Endothelial cell of umbilical vein (primary cell): ENCODE measurements around the gene PDE1C. TPM values are rescaled to one million over a fixed set of nuclear protein-coding genes. Genes with fewer than 3 reads are reported as not detected.

Experiments used
- BruUV-seq: library from RNA; stranded (reverse); fragments of 400-500 nt; replicated peaks from 2 replicates; lab custom pipeline; 2021; lab: Mats Ljungman, UMichigan
- CTCF ChIA-PET: fragments of 300-600, 350-600 bp; sonication (Branson Sonifier 250); formaldehyde crosslinking; loops from one replicate; lab custom pipeline; 2021; ENCODE audit warnings: antibody characterized with exemption, inconsistent platforms; lab: Charles Lee
- POLR2A ChIA-PET: fragments of 300-600, 350-600 bp; sonication (Branson Sonifier 250); formaldehyde crosslinking; loops from one replicate; lab custom pipeline; 2021; ENCODE audit warnings: antibody characterized with exemption, inconsistent platforms; lab: Charles Lee
- DNase-seq: peaks from one replicate; pipeline ENCODE4 v3.0.0-alpha.2; 2011; ENCODE audit warnings: low read depth, low spot score
- FAIRE-seq: peaks from 2 replicates; lab custom pipeline; 2011; peaks lifted over from hg19 to GRCh38; lab: Jason Lieb, UNC
- H2AFZ ChIP-seq: 2 replicates; pipeline ENCODE4 v1.6.0; 2012; ENCODE audit warnings: low read depth, low read length, control low read depth, inconsistent platforms
- H3K27ac ChIP-seq: 2 replicates; pipeline ENCODE4 v1.5.1; 2011; ENCODE audit warnings: low read depth, mild to moderate bottlenecking, control low read depth, low read length, moderate library complexity; ENCODE audit not compliant: insufficient read depth
- H3K27me3 ChIP-seq, 2 experiments: 2 replicates each; pipeline versions ENCODE4 v1.6.0 to v1.6.1; 2011; ENCODE audit warnings: low read length in 2 of 2, mixed read lengths in 1 of 2; ENCODE audit not compliant: control insufficient read depth in 2 of 2, insufficient read depth in 2 of 2
- H3K36me3 ChIP-seq, 2 experiments: 2 replicates in 1 of 2; 3 replicates in 1 of 2; pipeline ENCODE4 v1.5.1; 2011; ENCODE audit warnings: low read length in 2 of 2, mild to moderate bottlenecking in 1 of 2, moderate library complexity in 1 of 2; ENCODE audit not compliant: control insufficient read depth in 2 of 2, insufficient read depth in 2 of 2; ENCODE audit errors: extremely low read depth in 1 of 2
- H3K4me1 ChIP-seq: 3 replicates; pipeline ENCODE4 v1.5.1; 2011; ENCODE audit warnings: mild to moderate bottlenecking, low read length; ENCODE audit not compliant: control insufficient read depth, insufficient read depth; ENCODE audit errors: extremely low read depth
- H3K4me2 ChIP-seq: 2 replicates; pipeline ENCODE4 v1.6.1; 2011; ENCODE audit warnings: low read length, control low read depth, mixed read lengths; ENCODE audit not compliant: insufficient read depth
- H3K4me3 ChIP-seq, 3 experiments: fragments of 200-600 bp in 1 of 3; sonication (generic), shearing (Covaris generic) in 1 of 3; replicated peaks in 1 of 3; 2 replicates each; pipeline ENCODE4 v1.5.1; 2011 to 2016; ENCODE audit warnings: control low read depth in 3 of 3, low read length in 3 of 3, mild to moderate bottlenecking in 2 of 3, inconsistent platforms in 1 of 3, low read depth in 1 of 3, moderate library complexity in 1 of 3; ENCODE audit not compliant: insufficient read depth in 1 of 3
- H3K79me2 ChIP-seq: 2 replicates; pipeline ENCODE4 v1.6.0; 2012; ENCODE audit warnings: low read length, inconsistent platforms; ENCODE audit not compliant: control insufficient read depth, insufficient read depth
- H3K9ac ChIP-seq: replicated peaks from 2 replicates; pipeline ENCODE3; 2011; ENCODE audit warnings: low read length, control low read depth; ENCODE audit not compliant: insufficient read depth; ENCODE audit errors: extremely low read depth
- H3K9me1 ChIP-seq: replicated peaks from 3 replicates; pipeline ENCODE4 v1.6.0; 2011; ENCODE audit warnings: mild to moderate bottlenecking, low read length; ENCODE audit not compliant: control insufficient read depth, insufficient read depth; ENCODE audit errors: extremely low read depth
- H3K9me3 ChIP-seq: replicated peaks from 2 replicates; pipeline ENCODE4 v1.5.1; 2012; ENCODE audit warnings: low read length, inconsistent platforms; ENCODE audit not compliant: control insufficient read depth, insufficient read depth
- H4K20me1 ChIP-seq: replicated peaks from 2 replicates; pipeline ENCODE3; 2011; ENCODE audit warnings: mild to moderate bottlenecking, low read length; ENCODE audit not compliant: control insufficient read depth, insufficient read depth; ENCODE audit errors: extremely low read depth
- CTCF ChIP-seq, 2 donors: IDR thresholded peaks; 1 replicate in 1 of 2; 2 replicates in 1 of 2; pipeline ENCODE4 v1.5.1; 2011; ENCODE audit warnings: low read length in 2 of 2, mild to moderate bottlenecking in 2 of 2, moderate library complexity in 2 of 2, control low read depth in 1 of 2, inconsistent platforms in 1 of 2, low read depth in 1 of 2; ENCODE audit not compliant: insufficient read depth in 1 of 2; ENCODE audit errors: extremely low read depth in 1 of 2
- EZH2 ChIP-seq: IDR thresholded peaks from 2 replicates; pipeline ENCODE4 v1.6.1; 2012; ENCODE audit warnings: borderline replicate concordance, low read depth, mild to moderate bottlenecking, moderate library complexity, low read length, inconsistent platforms; ENCODE audit not compliant: severe bottlenecking
- FOS ChIP-seq: IDR thresholded peaks from 2 replicates; pipeline ENCODE4 v1.6.1; 2011; ENCODE audit warnings: mild to moderate bottlenecking, low read length, moderate library complexity, borderline replicate concordance; ENCODE audit not compliant: insufficient read depth
- GATA2 ChIP-seq: IDR thresholded peaks from 2 replicates; pipeline ENCODE4 v1.7.0; 2011; ENCODE audit warnings: low read depth, mild to moderate bottlenecking, moderate library complexity, mixed read lengths, low read length; ENCODE audit not compliant: insufficient read length, insufficient read depth
- MAX ChIP-seq: IDR thresholded peaks from 2 replicates; pipeline ENCODE4 v1.6.1; 2011; ENCODE audit not compliant: insufficient read depth, insufficient read length
- MYC ChIP-seq: IDR thresholded peaks from one replicate; pipeline ENCODE4 v1.6.1; 2011; ENCODE audit warnings: mild to moderate bottlenecking, low read depth, low read length
- POLR2A ChIP-seq: IDR thresholded peaks from 2 replicates; pipeline ENCODE4 v1.6.1; 2012; ENCODE audit warnings: low read depth, mild to moderate bottlenecking, control low read depth, low read length
- POLR2AphosphoS5 ChIP-seq: IDR thresholded peaks from 2 replicates; pipeline ENCODE4 v1.6.1; 2012; ENCODE audit warnings: low read depth, mild to moderate bottlenecking, control low read depth, low read length, moderate library complexity; ENCODE audit not compliant: insufficient read depth
- dilution Hi-C: fragments of 300-500 bp; cut with MboI; formaldehyde crosslinking; loops from one replicate; pipeline ENCODE4 v1.15.0; 2019; ENCODE audit warnings: low sequenced_read_pairs; ENCODE audit not compliant: extremely low pct_ligation_motif_present
- intact Hi-C: fragments of 100-400 bp; cut with micrococcal nuclease; formaldehyde crosslinking; loops from one replicate; pipeline ENCODE4 v1.10.0; 2022
- polyA plus RNA-seq, 4 experiments: library from polyadenylated mRNA; depleted of rRNA in 3 of 4; stranded (reverse) in 3 of 4; unstranded in 1 of 4; fragments of >200 nt; gene quantifications; 2 replicates each; pipeline versions ENCODE4 v1.2.1 to v1.2.3, GENCODE V29; 2011 to 2012; ENCODE audit warnings: missing spikeins in 1 of 4
- total RNA-seq: library from RNA; stranded (reverse); gene quantifications from 2 replicates; pipeline ENCODE4 v1.2.3, GENCODE V29; 2021

PDE1C gene
- total and polyA plus RNA-seq, 2 donors (not counting 3 experiments of a cell fraction or from before 2014, with no cell fraction given) = 0.90 to 3.1 TPM

- Histone ChIP-seq H3K79me2 (no peaks in the 10 kb centered on the region), H4K20me1 (no peaks in the 10 kb centered on the region), H3K9ac (no peak overlapping the region), H3K4me3 (no peak overlapping the region), H3K27me3 (no peaks in the 10 kb centered on the region), H3K9me3 (no peaks in the 10 kb centered on the region), H3K4me2 (no peak overlapping the region), H3K27ac (no peak overlapping the region), H3K36me3 (no peaks in the 10 kb centered on the region), H3K4me1 (no peaks in the 10 kb centered on the region), H2AFZ (no peak overlapping the region), H3K9me1 (no peaks in the 10 kb centered on the region)
- intact Hi-C loops = no loop called here
- DNase-seq (no peak), FAIRE-seq (no peak)
- ChIA-PET POLR2A (no interaction called here), CTCF (interaction anchor here (1.4 to 1.8 kb wide), 2 partner anchors 10 to 45 kb away, joined by 3 to 10 read pairs; no protein-coding TSS in a partner anchor)
- BruUV-seq = no TSS peak
- TF ChIP-seq EZH2 = no peak
- no peak for TF ChIP-seq GATA2
- TF ChIP-seq FOS = no peak
- no peak for TF ChIP-seq CTCF (IDR thresholded peaks at IDR 0.05; ENCODE audit: extremely low read depth in 1 of 2, insufficient read depth in 1 of 2, low read depth in 1 of 2, low read length in 2 of 2)
- TF ChIP-seq MAX = no peak
- TF ChIP-seq POLR2AphosphoS5 = no peak
- TF ChIP-seq MYC = no peak
- no peak for TF ChIP-seq POLR2A
- dilution Hi-C loops = no loop called here
These were observed 122.2 kb downstream of the PDE1C start for GRCh38 chr7:31948029-31948428.
